Measurements from ENCODE around the gene ZNF534.
"Not testable (repeated sequence)": the region's sequence is repeated elsewhere in the genome, so short reads cannot be mapped to it uniquely, and the experiment has no call there.

The ZNF534 gene

DNA sequence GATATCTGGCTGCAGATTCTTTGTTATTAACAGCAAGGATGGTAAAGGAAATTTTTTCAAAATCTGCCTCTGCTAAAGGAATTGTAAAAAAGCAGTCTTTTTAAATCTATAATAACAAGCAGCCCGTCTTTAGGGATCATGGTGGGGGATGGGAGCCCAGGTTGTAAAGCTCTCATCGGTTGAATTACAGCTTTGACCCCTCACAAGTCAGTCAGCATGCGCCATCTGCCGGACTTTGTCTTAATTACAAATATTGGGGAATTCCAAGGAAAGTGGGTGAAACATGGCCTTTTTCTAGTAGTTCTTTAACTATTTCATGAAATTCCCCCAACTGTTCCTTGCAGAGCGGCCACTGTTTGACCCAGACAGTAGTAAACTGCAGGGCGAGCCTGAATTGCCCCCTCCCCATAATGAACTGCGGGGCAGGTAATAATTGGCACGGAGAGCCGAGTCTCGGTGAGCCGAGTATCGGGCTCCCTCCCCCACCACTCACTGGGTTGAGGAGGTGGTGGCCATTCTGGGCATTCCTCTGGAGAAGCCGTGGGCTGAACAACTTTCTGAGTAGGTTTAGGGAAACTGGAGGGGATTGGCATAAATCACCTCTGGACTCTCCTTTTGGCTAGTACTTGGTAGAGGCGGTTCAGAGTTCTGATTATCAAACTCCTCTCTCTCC lies 36.0 kb downstream of the ZNF534 start:
- Histone ChIP-seq H3K27ac (ENCODE audit: extremely low read depth, low read depth, low read length) (no peak overlapping the region), H3K36me3 (ENCODE audit: control insufficient read depth in 2 of 2, insufficient read depth in 1 of 2, low read length in 2 of 2) (no peaks in the 10 kb centered on the region; a peak in 1 of 3 replicates), H3K4me1 (ENCODE audit: control insufficient read depth, insufficient read depth, low read length) (no peaks in the 10 kb centered on the region), H3K4me3 (ENCODE audit: low read depth, low read length) (no peak overlapping the region), H3K9me3 (ENCODE audit: control insufficient read depth, insufficient read depth, low read depth, low read length) (no peaks in the 10 kb centered on the region; the same call in 1 of the 2 replicates)
- POLR2A ChIA-PET = no interaction called here
- CTCF ChIA-PET = interaction anchor here (0.6 to 0.7 kb wide), 2 partner anchors 306 to 1339 kb away, joined by 3 to 4 read pairs; no protein-coding TSS in a partner anchor
- TF ChIP-seq ZNF449 (tag by site-specific recombination; IDR thresholded peaks at IDR 0.05) = no peak
- no peak for TF ChIP-seq MYNN (tag by site-specific recombination; IDR thresholded peaks at IDR 0.05; ENCODE audit: borderline replicate concordance)
- TF ChIP-seq ZNF654 (tag by site-specific recombination; IDR thresholded peaks at IDR 0.05; ENCODE audit: low read depth) = peak; percentile 43
- TF ChIP-seq ZNF157 (tag by site-specific recombination; IDR thresholded peaks at IDR 0.05) = no peak
- TF ChIP-seq ZNF426 (tag by site-specific recombination; IDR thresholded peaks at IDR 0.05) = no peak
- no peak for TF ChIP-seq ZNF621 (tag by site-specific recombination; IDR thresholded peaks at IDR 0.05)
- no peak for TF ChIP-seq KLF1 (tag by site-specific recombination; IDR thresholded peaks at IDR 0.05)
- no peak for TF ChIP-seq ZNF658 (tag by site-specific recombination; IDR thresholded peaks at IDR 0.05)

- no peak overlapping the region for H3K4me3 ChIP-seq (ENCODE audit: low read depth, low read length)
- H3K36me3 ChIP-seq (ENCODE audit: control insufficient read depth in 2 of 2, insufficient read depth in 1 of 2, low read length in 2 of 2) = no peaks in the 10 kb centered on the region
- no peak overlapping the region for H3K27ac ChIP-seq (ENCODE audit: extremely low read depth, low read depth, low read length)
- ChIA-PET POLR2A (no interaction called here), CTCF (no interaction called here)
- TF ChIP-seq TRIM28 (IDR thresholded peaks at IDR 0.05; ENCODE audit: borderline replicate concordance, low read length) (peak; percentile 87; the same call in 1 of the 2 replicates), ZBTB7A (tag by site-specific recombination; IDR thresholded peaks at IDR 0.05; ENCODE audit: low read depth) (no peak), ZNF274 (IDR thresholded peaks at IDR 0.05; ENCODE audit: low read length) (peak; percentile 85), ZNF274 (tag by site-specific recombination; IDR thresholded peaks at IDR 0.05; ENCODE audit: borderline replicate concordance) (peak; percentile 84; the same call in 1 of the 2 replicates), SETDB1 (IDR thresholded peaks at IDR 0.05; ENCODE audit: insufficient read length, low read length) (peak; percentile 95)
- H3K9me3 ChIP-seq (ENCODE audit: control insufficient read depth, insufficient read depth, low read depth, low read length) = no peaks in the 10 kb centered on the region; the same call in none of the 2 replicates
- H3K4me1 ChIP-seq (ENCODE audit: control insufficient read depth, insufficient read depth, low read length) = no peaks in the 10 kb centered on the region
Observed at GRCh38 chr19:52473655-52474350, 44.9 kb downstream of the ZNF534 start.

- H3K9me3 ChIP-seq (ENCODE audit: control insufficient read depth, insufficient read depth, low read depth, low read length) = no peaks in the 10 kb centered on the region; the same call in none of the 2 replicates
- TF ChIP-seq SETDB1 (IDR thresholded peaks at IDR 0.05; ENCODE audit: insufficient read length, low read length) = peak; percentile 88
- TF ChIP-seq ZNF501 (tag by site-specific recombination; IDR thresholded peaks at IDR 0.05) = no peak
- TF ChIP-seq ZNF274 (IDR thresholded peaks at IDR 0.05; ENCODE audit: low read length) = peak; percentile 74
- peak; percentile 91; the same call in 1 of the 2 replicates for TF ChIP-seq ZNF274 (tag by site-specific recombination; IDR thresholded peaks at IDR 0.05; ENCODE audit: borderline replicate concordance)
- H3K4me3 ChIP-seq (ENCODE audit: low read depth, low read length) = no peak overlapping the region
- H3K27ac ChIP-seq (ENCODE audit: extremely low read depth, low read depth, low read length) = no peak overlapping the region
- POLR2A ChIA-PET = no interaction called here
- CTCF ChIA-PET = no interaction called here
- H3K36me3 ChIP-seq (ENCODE audit: control insufficient read depth in 2 of 2, insufficient read depth in 1 of 2, low read length in 2 of 2) = no peaks in the 10 kb centered on the region
- H3K4me1 ChIP-seq (ENCODE audit: control insufficient read depth, insufficient read depth, low read length) = no peaks in the 10 kb centered on the region
Observed at GRCh38 chr19:52474351-52475127, 45.6 kb downstream of the ZNF534 start.

GRCh38 chr19:52484111-52484743 lies 55.3 kb downstream of the ZNF534 start:
- H3K4me3 ChIP-seq (ENCODE audit: low read depth, low read length); POLR2A ChIA-PET; H3K36me3 ChIP-seq (ENCODE audit: control insufficient read depth in 2 of 2, insufficient read depth in 1 of 2, low read length in 2 of 2); H3K9me3 ChIP-seq (ENCODE audit: control insufficient read depth, insufficient read depth, low read depth, low read length); CTCF ChIA-PET; H3K27ac ChIP-seq (ENCODE audit: extremely low read depth, low read depth, low read length); H3K4me1 ChIP-seq (ENCODE audit: control insufficient read depth, insufficient read depth, low read length): not testable (repeated sequence)

GRCh38 chr19:52485064-52485463 lies 56.1 kb downstream of the ZNF534 start:
- CTCF ChIA-PET; H3K9me3 ChIP-seq (ENCODE audit: control insufficient read depth, insufficient read depth, low read depth, low read length); H3K36me3 ChIP-seq (ENCODE audit: control insufficient read depth in 2 of 2, insufficient read depth in 1 of 2, low read length in 2 of 2); POLR2A ChIA-PET; H3K4me3 ChIP-seq (ENCODE audit: low read depth, low read length); H3K4me1 ChIP-seq (ENCODE audit: control insufficient read depth, insufficient read depth, low read length); H3K27ac ChIP-seq (ENCODE audit: extremely low read depth, low read depth, low read length): not testable (repeated sequence)

DNA sequence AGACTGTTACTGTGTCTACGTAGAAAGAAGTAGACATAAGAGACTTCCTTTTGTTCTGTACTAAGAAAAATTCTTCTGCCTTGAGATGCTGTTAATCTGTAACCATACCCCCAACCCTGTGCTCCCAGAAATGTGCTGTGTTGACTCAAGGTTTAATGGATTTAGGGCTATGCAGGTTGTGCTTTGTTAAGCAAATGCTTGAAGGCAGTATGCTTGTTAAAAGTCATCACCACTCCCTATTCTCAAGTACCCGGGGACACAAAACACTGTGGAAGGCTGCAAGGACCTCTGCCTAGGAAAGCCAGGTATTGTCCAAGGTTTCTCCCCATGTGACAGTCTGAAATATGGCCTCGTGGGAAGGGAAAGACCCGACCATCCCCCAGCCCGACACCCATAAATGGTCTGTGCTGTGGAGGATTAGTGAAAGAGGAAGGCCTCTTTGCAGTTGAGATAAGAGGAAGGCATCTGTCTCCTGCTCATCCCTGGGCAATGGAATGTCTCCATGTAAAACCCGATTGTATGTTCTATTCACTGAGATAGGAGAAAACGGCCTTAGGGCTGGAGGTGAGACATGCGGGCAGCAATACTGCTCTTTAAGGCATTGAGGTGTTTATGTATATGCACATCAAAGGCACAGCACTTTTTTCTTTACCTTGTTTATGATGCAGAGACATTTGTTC lies 56.8 kb downstream of the ZNF534 start:
- H3K27ac ChIP-seq (ENCODE audit: extremely low read depth, low read depth, low read length); CTCF ChIA-PET; POLR2A ChIA-PET; H3K9me3 ChIP-seq (ENCODE audit: control insufficient read depth, insufficient read depth, low read depth, low read length); H3K4me3 ChIP-seq (ENCODE audit: low read depth, low read length); H3K36me3 ChIP-seq (ENCODE audit: control insufficient read depth in 2 of 2, insufficient read depth in 1 of 2, low read length in 2 of 2); H3K4me1 ChIP-seq (ENCODE audit: control insufficient read depth, insufficient read depth, low read length): not testable (repeated sequence)
